Measurements from ENCODE around the gene WFIKKN1. TPM values are rescaled to one million over a fixed set of nuclear protein-coding genes. Genes with fewer than 3 reads are reported as not detected.

Gene WFIKKN1
- total RNA-seq, 1 donor from 2014 or later, result 0.94 TPM

DNA sequence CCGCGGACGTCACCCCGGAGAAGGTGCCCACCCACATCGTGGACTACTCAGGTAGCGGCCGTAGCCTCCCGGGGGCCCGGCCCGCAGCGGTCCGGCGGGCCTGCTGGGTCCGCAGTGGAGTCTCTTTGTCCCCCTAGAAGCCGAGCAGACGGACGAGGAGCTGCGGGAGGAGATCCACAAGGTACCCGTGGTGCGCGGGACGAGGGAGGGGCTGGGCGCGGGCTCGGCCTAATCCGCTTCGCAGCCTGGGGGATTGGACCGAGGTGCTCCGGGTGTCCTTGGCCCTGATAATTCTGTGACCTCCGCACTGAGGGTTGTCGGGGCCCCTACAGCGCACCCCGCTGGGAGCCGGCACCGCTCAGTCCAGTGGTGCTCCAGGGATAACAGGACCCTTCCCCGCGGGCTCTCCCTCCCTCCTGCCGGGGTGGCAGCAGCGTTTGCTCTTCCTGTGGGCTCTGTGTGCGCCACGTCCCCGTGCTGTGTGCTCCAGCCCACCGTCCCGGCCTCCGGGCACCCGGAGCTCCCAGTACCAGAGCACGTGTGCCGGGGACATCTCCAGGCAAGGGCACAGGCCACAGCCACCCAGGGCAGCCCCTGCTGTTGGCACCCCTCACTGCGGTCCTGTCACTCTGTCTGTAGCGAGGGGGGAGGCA is 37.9 kb downstream of the WFIKKN1 start:
- DNase-seq (ENCODE audit: low spot score in 2 of 2, unreplicated experiment in 2 of 2), result no peak
- Mint-ChIP-seq H3K4me1 (peaks cover 5% of the 10 kb centered on the region), H3K36me3 (peaks cover 2% of the 10 kb centered on the region), H3K9me3 (no peaks in the 10 kb centered on the region), H3K27ac (no peak overlapping the region), H3K27me3 (ENCODE audit: low read depth) (no peaks in the 10 kb centered on the region), H3K4me3 (peak overlapping the region; percentile 74)
- TF ChIP-seq, protein P1, sequence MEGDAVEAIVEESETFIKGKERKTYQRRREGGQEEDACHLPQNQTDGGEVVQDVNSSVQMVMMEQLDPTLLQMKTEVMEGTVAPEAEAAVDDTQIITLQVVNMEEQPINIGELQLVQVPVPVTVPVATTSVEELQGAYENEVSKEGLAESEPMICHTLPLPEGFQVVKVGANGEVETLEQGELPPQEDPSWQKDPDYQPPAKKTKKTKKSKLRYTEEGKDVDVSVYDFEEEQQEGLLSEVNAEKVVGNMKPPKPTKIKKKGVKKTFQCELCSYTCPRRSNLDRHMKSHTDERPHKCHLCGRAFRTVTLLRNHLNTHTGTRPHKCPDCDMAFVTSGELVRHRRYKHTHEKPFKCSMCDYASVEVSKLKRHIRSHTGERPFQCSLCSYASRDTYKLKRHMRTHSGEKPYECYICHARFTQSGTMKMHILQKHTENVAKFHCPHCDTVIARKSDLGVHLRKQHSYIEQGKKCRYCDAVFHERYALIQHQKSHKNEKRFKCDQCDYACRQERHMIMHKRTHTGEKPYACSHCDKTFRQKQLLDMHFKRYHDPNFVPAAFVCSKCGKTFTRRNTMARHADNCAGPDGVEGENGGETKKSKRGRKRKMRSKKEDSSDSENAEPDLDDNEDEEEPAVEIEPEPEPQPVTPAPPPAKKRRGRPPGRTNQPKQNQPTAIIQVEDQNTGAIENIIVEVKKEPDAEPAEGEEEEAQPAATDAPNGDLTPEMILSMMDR (IDR thresholded peaks at IDR 0.05; ENCODE audit: unreplicated experiment), result no peak

DNA sequence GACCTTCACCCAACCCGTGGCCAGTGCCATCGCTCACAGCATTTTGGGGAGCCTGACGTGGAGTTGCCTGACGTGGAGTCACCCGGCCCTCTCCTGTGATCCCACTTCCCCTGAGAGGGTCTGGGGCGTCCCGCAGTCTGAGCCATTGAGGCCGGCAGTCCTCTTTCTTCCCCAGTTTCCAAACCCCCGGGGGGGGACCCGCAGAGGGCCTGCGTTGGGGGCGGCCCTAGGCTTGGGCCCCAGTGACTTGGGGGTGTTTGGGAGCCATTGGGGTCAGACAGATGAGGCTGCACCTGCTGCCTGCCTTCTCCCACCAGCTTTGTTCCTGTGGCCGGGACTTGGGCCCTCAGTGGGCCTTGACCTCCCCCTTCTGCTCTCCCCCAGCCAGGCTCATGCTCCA is 38.9 kb downstream of the WFIKKN1 start:
- Mint-ChIP-seq H3K36me3 (peaks cover 2% of the 10 kb centered on the region), H3K27ac (no peak overlapping the region), H3K4me3 (peak overlapping the region; percentile 57), H3K27me3 (ENCODE audit: low read depth) (no peaks in the 10 kb centered on the region), H3K9me3 (no peaks in the 10 kb centered on the region), H3K4me1 (peaks cover 5% of the 10 kb centered on the region)
- no peak for DNase-seq (ENCODE audit: low spot score in 2 of 2, unreplicated experiment in 2 of 2)
- TF ChIP-seq, protein P1 (IDR thresholded peaks at IDR 0.05; ENCODE audit: unreplicated experiment), result no peak

DNA sequence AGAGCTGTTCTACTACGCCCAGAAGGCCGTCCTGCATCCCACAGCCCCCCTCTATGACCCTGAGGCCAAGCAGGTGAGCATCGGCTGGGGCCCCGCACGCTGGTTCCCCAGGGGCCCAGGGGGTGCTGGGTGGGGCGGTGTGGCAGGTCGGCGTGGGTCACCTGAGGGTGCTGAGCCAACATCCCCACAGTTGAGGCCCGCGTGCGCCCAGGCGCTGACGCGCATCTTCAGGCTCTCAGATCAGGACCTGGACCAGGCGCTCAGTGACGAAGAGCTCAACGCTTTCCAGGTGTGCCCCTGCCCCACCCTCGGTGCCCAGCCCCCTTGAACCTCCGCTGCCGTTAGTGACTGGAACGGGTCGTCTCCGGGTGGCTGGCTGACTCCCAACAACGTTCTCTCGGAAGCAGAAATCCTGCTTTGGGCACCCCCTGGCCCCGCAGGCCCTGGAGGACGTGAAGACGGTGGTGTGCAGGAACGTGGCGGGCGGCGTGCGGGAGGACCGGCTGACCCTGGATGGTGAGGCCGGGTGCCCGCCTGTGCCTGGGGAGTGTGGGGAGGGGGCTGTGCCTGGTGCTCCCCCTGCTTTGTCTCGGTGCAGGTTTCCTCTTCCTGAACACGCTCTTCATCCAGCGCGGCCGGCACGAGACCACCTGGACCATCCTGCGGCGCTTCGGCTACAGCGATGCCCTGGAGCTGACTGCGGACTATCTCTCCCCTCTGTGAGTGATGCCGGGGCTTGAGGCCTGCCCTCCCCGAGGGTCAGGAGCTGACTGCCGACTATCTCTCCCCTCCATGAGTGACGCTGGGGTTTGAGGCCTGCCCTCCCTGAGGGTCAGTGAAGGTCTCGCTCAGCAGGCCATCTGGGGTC is 39.9 kb downstream of the WFIKKN1 start:
- DNase-seq (ENCODE audit: low spot score in 2 of 2, unreplicated experiment in 2 of 2), result no peak
- peak overlapping the region; percentile 57 for H3K4me3 Mint-ChIP-seq
- H3K4me1 Mint-ChIP-seq, result peaks cover 5% of the 10 kb centered on the region
- H3K36me3 Mint-ChIP-seq, result peaks cover 2% of the 10 kb centered on the region
- no peak overlapping the region for H3K27ac Mint-ChIP-seq
- no peaks in the 10 kb centered on the region for H3K9me3 Mint-ChIP-seq
- TF ChIP-seq, protein P1 (IDR thresholded peaks at IDR 0.05; ENCODE audit: unreplicated experiment), result no peak
- peaks cover 5% of the 10 kb centered on the region for H3K27me3 Mint-ChIP-seq (ENCODE audit: low read depth)

DNA sequence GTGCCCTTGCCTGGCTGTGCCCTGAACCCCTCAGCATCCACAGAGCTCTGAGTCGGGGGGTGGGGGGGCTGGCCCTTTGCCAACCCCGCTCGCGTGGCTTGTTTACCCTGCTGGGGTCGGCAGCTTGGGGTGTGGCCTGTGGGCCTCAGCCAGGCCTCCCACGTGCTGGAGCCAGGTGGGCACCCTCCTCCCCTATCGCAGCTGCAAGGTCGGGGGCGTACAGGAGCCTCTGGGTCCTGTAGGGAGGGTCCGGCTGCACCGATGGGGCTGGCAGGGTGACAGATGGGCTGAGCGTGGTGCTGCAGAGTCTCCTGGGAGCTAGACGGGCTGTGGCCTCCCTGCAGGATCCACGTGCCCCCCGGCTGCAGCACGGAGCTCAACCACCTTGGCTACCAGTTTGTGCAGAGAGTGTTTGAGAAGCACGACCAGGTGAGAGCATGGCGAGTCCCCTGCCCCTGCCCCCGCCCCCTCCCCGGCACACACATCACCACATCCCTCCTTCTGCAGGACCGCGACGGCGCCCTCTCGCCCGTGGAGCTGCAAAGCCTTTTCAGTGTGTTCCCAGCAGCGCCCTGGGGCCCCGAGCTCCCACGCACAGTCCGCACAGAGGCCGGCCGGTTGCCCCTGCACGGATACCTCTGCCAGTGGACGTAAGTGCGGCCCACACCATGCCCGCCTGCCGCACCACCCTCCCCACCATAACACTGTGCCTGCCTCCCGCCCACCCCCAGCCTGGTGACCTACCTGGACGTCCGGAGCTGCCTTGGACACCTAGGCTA is 40.8 kb downstream of the WFIKKN1 start:
- Mint-ChIP-seq H3K36me3 (peaks cover 2% of the 10 kb centered on the region), H3K4me3 (no peak overlapping the region)
- DNase-seq (ENCODE audit: low spot score in 2 of 2, unreplicated experiment in 2 of 2), result no peak

DNA sequence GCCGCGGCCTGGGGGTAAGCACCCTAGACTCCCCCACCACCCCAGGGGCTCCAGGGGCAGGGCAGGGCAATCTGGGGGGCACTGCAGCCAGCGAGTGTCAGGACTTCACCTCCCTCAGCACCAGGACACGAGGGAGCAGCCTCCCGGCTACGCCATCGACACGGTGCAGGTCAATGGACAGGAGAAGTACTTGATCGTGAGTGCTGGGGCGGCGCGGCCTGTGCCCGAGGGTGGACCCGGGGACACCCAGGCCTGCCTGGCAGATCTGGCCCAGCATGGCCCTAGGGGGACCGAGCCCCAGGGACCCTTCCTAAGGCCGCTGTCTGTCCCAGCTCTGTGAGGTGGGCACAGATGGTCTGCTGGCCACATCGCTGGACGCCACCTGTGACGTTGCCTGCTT is 41.6 kb downstream of the WFIKKN1 start:
- Mint-ChIP-seq H3K27ac (no peak overlapping the region), H3K27me3 (ENCODE audit: low read depth) (peaks cover 10% of the 10 kb centered on the region), H3K4me1 (peaks cover 5% of the 10 kb centered on the region), H3K9me3 (no peaks in the 10 kb centered on the region), H3K36me3 (peaks cover 2% of the 10 kb centered on the region), H3K4me3 (no peak overlapping the region)
- DNase-seq (ENCODE audit: low spot score in 2 of 2, unreplicated experiment in 2 of 2), result no peak
- TF ChIP-seq, protein P1 (IDR thresholded peaks at IDR 0.05; ENCODE audit: unreplicated experiment), result no peak

More for the DNA sequence above, 40.8 kb downstream of the WFIKKN1 start:
- Mint-ChIP-seq H3K4me1 (peaks cover 5% of the 10 kb centered on the region), H3K9me3 (no peaks in the 10 kb centered on the region), H3K27me3 (ENCODE audit: low read depth) (peaks cover 6% of the 10 kb centered on the region), H3K27ac (no peak overlapping the region)
- TF ChIP-seq, protein P1 (IDR thresholded peaks at IDR 0.05; ENCODE audit: unreplicated experiment), result no peak

Measured in mesothelial cell of epicardium (in vitro differentiated cells).